ENCODE results near the gene DRD4. TPM values are rescaled to one million over a fixed set of nuclear protein-coding genes. Genes with fewer than 3 reads are reported as not detected.

Gene DRD4
- total and polyA plus RNA-seq, 10 of the 15 experiments (the other 5 are each of a cell fraction or from before 2014, with no cell fraction given): not detected

DNA sequence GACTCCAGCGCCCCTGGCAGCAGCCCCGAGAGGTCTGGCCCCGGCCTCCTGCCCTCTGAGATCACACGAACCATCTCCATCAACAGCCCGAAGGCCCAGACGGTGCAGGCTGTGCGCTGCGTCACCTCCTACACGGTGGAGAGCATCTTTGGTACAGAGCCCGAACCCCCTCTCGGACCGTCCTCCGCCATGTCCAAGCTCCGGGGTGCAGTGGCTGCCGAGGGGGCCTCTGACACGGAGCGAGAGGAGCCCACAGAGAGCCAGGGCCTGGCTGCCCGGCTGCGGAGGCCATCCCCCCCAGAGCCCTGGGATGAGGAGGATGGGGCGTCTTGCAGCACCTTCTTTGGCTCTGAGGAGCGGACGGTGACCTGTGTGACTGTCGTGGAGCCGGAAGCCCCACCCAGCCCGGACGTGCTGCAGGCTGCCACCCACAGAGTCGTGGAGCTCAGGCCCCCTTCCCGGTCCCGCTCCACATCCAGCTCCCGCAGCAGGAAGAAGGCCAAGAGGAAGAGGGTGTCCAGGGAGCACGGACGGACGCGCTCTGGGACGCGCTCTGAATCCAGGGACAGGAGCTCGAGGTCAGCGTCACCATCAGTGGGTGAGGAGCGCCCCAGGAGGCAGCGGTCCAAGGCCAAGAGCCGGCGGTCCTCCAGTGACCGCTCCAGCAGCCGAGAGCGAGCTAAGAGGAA lies 29.0 kb upstream of the DRD4 start:
- Histone ChIP-seq H3K4me3 (no peak overlapping the region), H4K20me1 (ENCODE audit: control insufficient read depth, insufficient read depth) (peaks cover 9% of the 10 kb centered on the region; the same call in 1 of the 2 replicates), H3K4me1 (ENCODE audit: control insufficient read depth, insufficient read depth, low read length) (peaks cover 4% of the 10 kb centered on the region), H3K27ac (ENCODE audit: control insufficient read depth, insufficient read depth) (no peak overlapping the region), H3K9ac (ENCODE audit: control insufficient read depth, insufficient read depth, low read length) (no peak overlapping the region), H2AFZ (ENCODE audit: control insufficient read depth, low read depth, low read length) (no peak overlapping the region), H3K27me3 (replicated peaks in 1 of 2; ENCODE audit: control insufficient read depth in 2 of 2, insufficient read depth in 2 of 2, low read length in 1 of 2) (no peaks in the 10 kb centered on the region), H3K36me3 (ENCODE audit: control insufficient read depth in 2 of 2, insufficient read depth in 2 of 2, low read length in 1 of 2) (peaks cover 21 to 72% of the 10 kb centered on the region in 2 experiments; a peak in 3 of 4 replicates), H3K79me2 (ENCODE audit: control insufficient read depth, insufficient read depth, low read length) (peaks cover 2% of the 10 kb centered on the region), H3K9me3 (replicated peaks; ENCODE audit: control insufficient read depth, insufficient read depth, low read length) (no peaks in the 10 kb centered on the region), H3K4me2 (ENCODE audit: control insufficient read depth, insufficient read depth) (no peak overlapping the region)
- POLR2A ChIA-PET: interaction anchor here (0.7 kb wide), 1 partner anchor 87 kb away, joined by 3 read pairs; the partner anchor contains the start of gene TMEM80
- SMC1A ChIA-PET (ENCODE audit: uncharacterized antibody, unreplicated experiment): no interaction called here
- in situ Hi-C loops (cut with MboI) (no loop called here), intact Hi-C loops (cut with micrococcal nuclease; ENCODE audit: unreplicated experiment) (no loop called here)
- no peak for ATAC-seq
- RAD21 ChIA-PET (ENCODE audit: unreplicated experiment): no interaction called here
- CTCF ChIA-PET: no interaction called here
- no TSS peak for BruUV-seq (replicated peaks)
- DNase-seq (ENCODE audit: low read depth, low spot score): no peak
- no peak for FAIRE-seq
- WGBS (ENCODE audit: insufficient coverage, insufficient replicate concordance, low lambda C conversion rate, missing lambda C conversion rate): 95% methylated on average over 44 of the region's 45 CpGs
- TF ChIP-seq TARDBP (IDR thresholded peaks at IDR 0.05; ENCODE audit: borderline replicate concordance) (no peak), KDM1A (IDR thresholded peaks at IDR 0.05; ENCODE audit: borderline replicate concordance) (no peak), RAD51 (IDR thresholded peaks at IDR 0.05) (no peak), FOXK2 (IDR thresholded peaks at IDR 0.05) (no peak), NFYB (IDR thresholded peaks at IDR 0.05; ENCODE audit: insufficient read depth, low read depth, low read length) (no peak), BRCA1 (IDR thresholded peaks at IDR 0.05; ENCODE audit: low read depth, low read length) (no peak), FOXM1 (IDR thresholded peaks at IDR 0.05; ENCODE audit: low read depth, low read length) (no peak)
- TF ChIP-seq, protein P1, sequence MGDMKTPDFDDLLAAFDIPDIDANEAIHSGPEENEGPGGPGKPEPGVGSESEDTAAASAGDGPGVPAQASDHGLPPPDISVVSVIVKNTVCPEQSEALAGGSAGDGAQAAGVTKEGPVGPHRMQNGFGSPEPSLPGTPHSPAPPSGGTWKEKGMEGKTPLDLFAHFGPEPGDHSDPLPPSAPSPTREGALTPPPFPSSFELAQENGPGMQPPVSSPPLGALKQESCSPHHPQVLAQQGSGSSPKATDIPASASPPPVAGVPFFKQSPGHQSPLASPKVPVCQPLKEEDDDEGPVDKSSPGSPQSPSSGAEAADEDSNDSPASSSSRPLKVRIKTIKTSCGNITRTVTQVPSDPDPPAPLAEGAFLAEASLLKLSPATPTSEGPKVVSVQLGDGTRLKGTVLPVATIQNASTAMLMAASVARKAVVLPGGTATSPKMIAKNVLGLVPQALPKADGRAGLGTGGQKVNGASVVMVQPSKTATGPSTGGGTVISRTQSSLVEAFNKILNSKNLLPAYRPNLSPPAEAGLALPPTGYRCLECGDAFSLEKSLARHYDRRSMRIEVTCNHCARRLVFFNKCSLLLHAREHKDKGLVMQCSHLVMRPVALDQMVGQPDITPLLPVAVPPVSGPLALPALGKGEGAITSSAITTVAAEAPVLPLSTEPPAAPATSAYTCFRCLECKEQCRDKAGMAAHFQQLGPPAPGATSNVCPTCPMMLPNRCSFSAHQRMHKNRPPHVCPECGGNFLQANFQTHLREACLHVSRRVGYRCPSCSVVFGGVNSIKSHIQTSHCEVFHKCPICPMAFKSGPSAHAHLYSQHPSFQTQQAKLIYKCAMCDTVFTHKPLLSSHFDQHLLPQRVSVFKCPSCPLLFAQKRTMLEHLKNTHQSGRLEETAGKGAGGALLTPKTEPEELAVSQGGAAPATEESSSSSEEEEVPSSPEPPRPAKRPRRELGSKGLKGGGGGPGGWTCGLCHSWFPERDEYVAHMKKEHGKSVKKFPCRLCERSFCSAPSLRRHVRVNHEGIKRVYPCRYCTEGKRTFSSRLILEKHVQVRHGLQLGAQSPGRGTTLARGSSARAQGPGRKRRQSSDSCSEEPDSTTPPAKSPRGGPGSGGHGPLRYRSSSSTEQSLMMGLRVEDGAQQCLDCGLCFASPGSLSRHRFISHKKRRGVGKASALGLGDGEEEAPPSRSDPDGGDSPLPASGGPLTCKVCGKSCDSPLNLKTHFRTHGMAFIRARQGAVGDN (IDR thresholded peaks at IDR 0.05): no peak
- TF ChIP-seq, protein P2, sequence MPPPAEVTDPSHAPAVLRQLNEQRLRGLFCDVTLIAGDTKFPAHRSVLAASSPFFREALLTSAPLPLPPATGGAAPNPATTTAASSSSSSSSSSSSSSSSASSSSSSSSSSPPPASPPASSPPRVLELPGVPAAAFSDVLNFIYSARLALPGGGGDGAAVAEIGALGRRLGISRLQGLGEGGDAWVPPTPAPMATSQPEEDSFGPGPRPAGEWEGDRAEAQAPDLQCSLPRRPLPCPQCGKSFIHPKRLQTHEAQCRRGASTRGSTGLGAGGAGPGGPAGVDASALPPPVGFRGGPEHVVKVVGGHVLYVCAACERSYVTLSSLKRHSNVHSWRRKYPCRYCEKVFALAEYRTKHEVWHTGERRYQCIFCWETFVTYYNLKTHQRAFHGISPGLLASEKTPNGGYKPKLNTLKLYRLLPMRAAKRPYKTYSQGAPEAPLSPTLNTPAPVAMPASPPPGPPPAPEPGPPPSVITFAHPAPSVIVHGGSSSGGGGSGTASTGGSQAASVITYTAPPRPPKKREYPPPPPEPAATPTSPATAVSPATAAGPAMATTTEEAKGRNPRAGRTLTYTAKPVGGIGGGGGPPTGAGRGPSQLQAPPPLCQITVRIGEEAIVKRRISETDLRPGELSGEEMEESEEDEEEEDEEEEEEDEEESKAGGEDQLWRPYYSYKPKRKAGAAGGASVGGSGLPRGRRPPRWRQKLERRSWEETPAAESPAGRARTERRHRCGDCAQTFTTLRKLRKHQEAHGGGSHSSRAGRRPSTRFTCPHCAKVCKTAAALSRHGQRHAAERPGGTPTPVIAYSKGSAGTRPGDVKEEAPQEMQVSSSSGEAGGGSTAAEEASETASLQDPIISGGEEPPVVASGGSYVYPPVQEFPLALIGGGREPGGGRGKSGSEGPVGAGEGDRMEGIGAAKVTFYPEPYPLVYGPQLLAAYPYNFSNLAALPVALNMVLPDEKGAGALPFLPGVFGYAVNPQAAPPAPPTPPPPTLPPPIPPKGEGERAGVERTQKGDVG (CRISPR knock-in tag; IDR thresholded peaks at IDR 0.05): no peak
- TF ChIP-seq, protein P3, sequence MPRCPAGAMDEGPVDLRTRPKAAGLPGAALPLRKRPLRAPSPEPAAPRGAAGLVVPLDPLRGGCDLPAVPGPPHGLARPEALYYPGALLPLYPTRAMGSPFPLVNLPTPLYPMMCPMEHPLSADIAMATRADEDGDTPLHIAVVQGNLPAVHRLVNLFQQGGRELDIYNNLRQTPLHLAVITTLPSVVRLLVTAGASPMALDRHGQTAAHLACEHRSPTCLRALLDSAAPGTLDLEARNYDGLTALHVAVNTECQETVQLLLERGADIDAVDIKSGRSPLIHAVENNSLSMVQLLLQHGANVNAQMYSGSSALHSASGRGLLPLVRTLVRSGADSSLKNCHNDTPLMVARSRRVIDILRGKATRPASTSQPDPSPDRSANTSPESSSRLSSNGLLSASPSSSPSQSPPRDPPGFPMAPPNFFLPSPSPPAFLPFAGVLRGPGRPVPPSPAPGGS (IDR thresholded peaks at IDR 0.05; ENCODE audit: borderline replicate concordance, insufficient read depth, low read depth, low read length, poor library complexity, severe bottlenecking): no peak
- TF ChIP-seq, protein P4, sequence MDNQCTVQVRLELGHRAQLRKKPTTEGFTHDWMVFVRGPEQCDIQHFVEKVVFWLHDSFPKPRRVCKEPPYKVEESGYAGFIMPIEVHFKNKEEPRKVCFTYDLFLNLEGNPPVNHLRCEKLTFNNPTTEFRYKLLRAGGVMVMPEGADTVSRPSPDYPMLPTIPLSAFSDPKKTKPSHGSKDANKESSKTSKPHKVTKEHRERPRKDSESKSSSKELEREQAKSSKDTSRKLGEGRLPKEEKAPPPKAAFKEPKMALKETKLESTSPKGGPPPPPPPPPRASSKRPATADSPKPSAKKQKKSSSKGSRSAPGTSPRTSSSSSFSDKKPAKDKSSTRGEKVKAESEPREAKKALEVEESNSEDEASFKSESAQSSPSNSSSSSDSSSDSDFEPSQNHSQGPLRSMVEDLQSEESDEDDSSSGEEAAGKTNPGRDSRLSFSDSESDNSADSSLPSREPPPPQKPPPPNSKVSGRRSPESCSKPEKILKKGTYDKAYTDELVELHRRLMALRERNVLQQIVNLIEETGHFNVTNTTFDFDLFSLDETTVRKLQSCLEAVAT (IDR thresholded peaks at IDR 0.05): no peak
